Parathyroid adenoma (tissue), 2 donors: ENCODE measurements around the gene PADI6.

Experiments
- H2AFZ ChIP-seq: fragments of 300-600 bp; sonication (generic); one replicate; pipeline ENCODE4 v1.7.0; 2017; ENCODE audit warnings: antibody characterized with exemption, mild to moderate bottlenecking
- H3K27ac ChIP-seq: fragments of 300-600 bp; sonication (generic); one replicate; pipeline ENCODE4 v1.7.0; 2017
- H3K27me3 ChIP-seq: fragments of 300-600 bp; sonication (generic); one replicate; pipeline ENCODE4 v1.7.0; 2017; ENCODE audit warnings: low read length; ENCODE audit not compliant: control insufficient read depth, insufficient read depth
- H3K36me3 ChIP-seq: fragments of 300-600 bp; sonication (generic); one replicate; pipeline ENCODE4 v1.7.0; 2017; ENCODE audit warnings: low read length; ENCODE audit not compliant: control insufficient read depth, insufficient read depth
- H3K4me1 ChIP-seq: fragments of 300-600 bp; sonication (generic); one replicate; pipeline ENCODE4 v1.7.0; 2017; ENCODE audit warnings: control low read depth
- H3K4me2 ChIP-seq: fragments of 300-600 bp; sonication (generic); one replicate; pipeline ENCODE4 v1.7.0; 2017; ENCODE audit warnings: low read length
- H3K4me3 ChIP-seq: fragments of 300-600 bp; sonication (generic); one replicate; pipeline ENCODE4 v1.7.0; 2017; ENCODE audit warnings: low read depth, low read length
- H3K79me2 ChIP-seq: fragments of 300-600 bp; sonication (generic); one replicate; pipeline ENCODE4 v1.7.0; 2017; ENCODE audit warnings: control low read depth
- H3K9ac ChIP-seq: fragments of 300-600 bp; sonication (generic); one replicate; pipeline ENCODE4 v1.7.0; 2017; ENCODE audit warnings: mild to moderate bottlenecking
- H3K9me3 ChIP-seq: fragments of 300-600 bp; sonication (generic); one replicate; pipeline ENCODE4 v1.7.0; 2017; ENCODE audit warnings: low read length; ENCODE audit not compliant: control insufficient read depth
- TF ChIP-seq, protein P1 (sequence below): fragments of 300-600 bp; sonication (generic); IDR thresholded peaks from one replicate; pipeline ENCODE4 v1.7.0; 2017; ENCODE audit warnings: antibody characterized with exemption, mild to moderate bottlenecking
- donor health status: primary hyperparathyroidism.

The PADI6 gene

GRCh38 chr1:17432412-17432811 lies 60.4 kb downstream of the PADI6 start:
- Histone ChIP-seq H3K9ac (no peak overlapping the region), H3K9me3 (no peaks in the 10 kb centered on the region), H3K4me1 (no peaks in the 10 kb centered on the region), H3K79me2 (no peaks in the 10 kb centered on the region), H3K36me3 (no peaks in the 10 kb centered on the region), H3K4me2 (no peak overlapping the region), H3K27ac (no peak overlapping the region), H3K27me3 (no peaks in the 10 kb centered on the region), H3K4me3 (no peak overlapping the region), H2AFZ (no peak overlapping the region)
- TF ChIP-seq, protein P1, sequence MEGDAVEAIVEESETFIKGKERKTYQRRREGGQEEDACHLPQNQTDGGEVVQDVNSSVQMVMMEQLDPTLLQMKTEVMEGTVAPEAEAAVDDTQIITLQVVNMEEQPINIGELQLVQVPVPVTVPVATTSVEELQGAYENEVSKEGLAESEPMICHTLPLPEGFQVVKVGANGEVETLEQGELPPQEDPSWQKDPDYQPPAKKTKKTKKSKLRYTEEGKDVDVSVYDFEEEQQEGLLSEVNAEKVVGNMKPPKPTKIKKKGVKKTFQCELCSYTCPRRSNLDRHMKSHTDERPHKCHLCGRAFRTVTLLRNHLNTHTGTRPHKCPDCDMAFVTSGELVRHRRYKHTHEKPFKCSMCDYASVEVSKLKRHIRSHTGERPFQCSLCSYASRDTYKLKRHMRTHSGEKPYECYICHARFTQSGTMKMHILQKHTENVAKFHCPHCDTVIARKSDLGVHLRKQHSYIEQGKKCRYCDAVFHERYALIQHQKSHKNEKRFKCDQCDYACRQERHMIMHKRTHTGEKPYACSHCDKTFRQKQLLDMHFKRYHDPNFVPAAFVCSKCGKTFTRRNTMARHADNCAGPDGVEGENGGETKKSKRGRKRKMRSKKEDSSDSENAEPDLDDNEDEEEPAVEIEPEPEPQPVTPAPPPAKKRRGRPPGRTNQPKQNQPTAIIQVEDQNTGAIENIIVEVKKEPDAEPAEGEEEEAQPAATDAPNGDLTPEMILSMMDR = no peak

DNA sequence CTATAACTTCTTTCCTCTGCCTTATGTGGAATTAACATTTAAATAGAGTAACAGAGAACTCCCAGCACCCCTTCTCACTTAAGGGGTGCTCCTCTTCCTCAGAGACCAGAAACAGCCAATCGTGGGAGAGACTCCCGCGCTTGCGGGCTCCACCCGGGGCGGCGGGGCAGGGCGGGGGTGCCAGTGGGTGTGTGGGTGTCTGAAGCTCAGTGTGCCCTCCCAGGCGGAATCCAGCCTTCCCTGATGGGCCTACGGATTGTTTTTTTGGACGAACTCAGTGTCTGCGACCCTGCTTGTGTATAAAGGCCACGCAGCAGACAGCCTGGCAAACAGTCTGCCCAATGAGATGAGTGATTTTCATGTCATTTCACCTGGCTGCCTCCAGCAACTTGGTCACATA lies 61.3 kb downstream of the PADI6 start:
- no peaks in the 10 kb centered on the region for H3K9me3 ChIP-seq
- no peaks in the 10 kb centered on the region for H3K4me1 ChIP-seq
- H3K27ac ChIP-seq = no peak overlapping the region
- H3K4me2 ChIP-seq = no peak overlapping the region
- H3K79me2 ChIP-seq = no peaks in the 10 kb centered on the region
- no peaks in the 10 kb centered on the region for H3K27me3 ChIP-seq
- no peak overlapping the region for H2AFZ ChIP-seq
- no peaks in the 10 kb centered on the region for H3K36me3 ChIP-seq
- H3K4me3 ChIP-seq = no peak overlapping the region
- H3K9ac ChIP-seq = no peak overlapping the region
- TF ChIP-seq, protein P1 = no peak

GRCh38 chr1:17434016-17434415 lies 62.0 kb downstream of the PADI6 start:
- H3K27me3 ChIP-seq = no peaks in the 10 kb centered on the region
- H3K9me3 ChIP-seq = no peaks in the 10 kb centered on the region
- no peak overlapping the region for H3K4me2 ChIP-seq
- no peak overlapping the region for H3K9ac ChIP-seq
- TF ChIP-seq, protein P1 = no peak
- no peaks in the 10 kb centered on the region for H3K4me1 ChIP-seq
- H3K4me3 ChIP-seq = no peak overlapping the region
- H3K36me3 ChIP-seq = no peaks in the 10 kb centered on the region
- H3K79me2 ChIP-seq = no peaks in the 10 kb centered on the region
- H2AFZ ChIP-seq = no peak overlapping the region
- no peak overlapping the region for H3K27ac ChIP-seq

- Histone ChIP-seq H2AFZ (no peak overlapping the region), H3K9me3 (no peaks in the 10 kb centered on the region), H3K27ac (no peak overlapping the region), H3K36me3 (no peaks in the 10 kb centered on the region), H3K79me2 (no peaks in the 10 kb centered on the region), H3K9ac (no peak overlapping the region), H3K27me3 (no peaks in the 10 kb centered on the region), H3K4me1 (no peaks in the 10 kb centered on the region), H3K4me2 (no peak overlapping the region), H3K4me3 (no peak overlapping the region)
- TF ChIP-seq, protein P1 = no peak
Observed at GRCh38 chr1:17434601-17435000, 62.6 kb downstream of the PADI6 start.

- Histone ChIP-seq H2AFZ (no peak overlapping the region), H3K4me2 (peak overlapping the region; percentile 53), H3K4me1 (no peaks in the 10 kb centered on the region), H3K79me2 (no peaks in the 10 kb centered on the region), H3K9ac (no peak overlapping the region), H3K27ac (no peak overlapping the region), H3K9me3 (no peaks in the 10 kb centered on the region), H3K27me3 (no peaks in the 10 kb centered on the region), H3K4me3 (peak overlapping the region; percentile 42), H3K36me3 (no peaks in the 10 kb centered on the region)
- TF ChIP-seq, protein P1 = no peak
Observed at GRCh38 chr1:17436380-17437174, 64.6 kb downstream of the PADI6 start.
